Endometrial microvascular endothelial cells (primary cell): Measurements from ENCODE around the gene DBNL. TPM values are rescaled to one million over a fixed set of nuclear protein-coding genes. Genes with fewer than 3 reads are reported as not detected.
"Not testable (repeated sequence)": the region's sequence is repeated elsewhere in the genome, so short reads cannot be mapped to it uniquely, and the experiment has no call there.

ENCODE experiments used
- in situ Hi-C: cut with HindIII; loops from 2 replicates; pipeline ENCODE4 v1.10.0; 2017; ENCODE audit warnings: low sequenced_read_pairs, low pct_unique_long_range_greater_than_20kb; ENCODE audit errors: inconsistent ontology term
- total RNA-seq: library from RNA; depleted of rRNA; stranded (reverse); fragments of >200 nt; gene quantifications from one replicate; pipeline ENCODE4 v1.2.3, GENCODE V29; 2015; ENCODE audit errors: inconsistent ontology term

The DBNL gene
- 199 TPM for total RNA-seq

DNA sequence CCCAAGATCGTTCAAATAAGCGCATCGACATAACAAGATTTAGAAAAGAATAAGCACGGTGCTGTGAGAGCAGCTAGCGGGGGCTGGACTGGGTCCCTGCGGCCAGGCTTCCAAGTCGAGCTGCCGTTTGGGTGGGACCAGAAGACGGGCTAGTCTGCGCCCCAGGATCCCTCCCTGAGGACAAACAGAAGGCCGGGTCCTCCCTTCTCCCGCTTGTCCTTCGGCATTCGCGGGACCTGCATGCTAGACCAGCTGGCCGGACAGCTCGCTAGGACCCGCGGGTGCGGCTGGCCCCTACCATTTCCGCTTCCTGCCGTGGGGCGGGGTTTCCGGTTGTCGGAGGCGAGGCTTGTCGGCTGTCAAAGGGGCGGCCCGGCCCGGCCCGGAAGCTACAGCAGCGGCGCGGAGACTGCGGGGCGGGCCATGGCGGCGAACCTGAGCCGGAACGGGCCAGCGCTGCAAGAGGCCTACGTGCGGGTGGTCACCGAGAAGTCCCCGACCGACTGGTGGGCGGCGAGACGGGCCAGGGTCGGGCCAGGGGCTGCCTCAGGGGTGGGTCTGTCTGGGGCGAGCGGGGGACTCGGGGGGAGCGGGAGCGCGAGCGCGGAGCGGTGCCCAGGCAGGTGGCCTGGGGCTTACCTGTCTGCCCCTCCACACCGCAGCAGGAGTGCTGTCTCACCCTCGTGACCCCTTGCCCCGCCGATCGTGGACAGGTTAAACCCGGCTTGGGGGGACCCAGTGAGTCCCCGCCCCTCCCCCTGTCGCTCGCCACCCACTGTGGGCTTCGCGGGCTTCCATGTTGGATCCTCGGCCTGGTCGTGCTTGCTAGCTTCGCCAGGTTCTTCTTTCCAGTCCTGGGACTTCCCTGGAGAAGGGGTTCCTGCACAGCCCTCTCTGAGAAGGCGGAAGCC lies at the start of gene DBNL:
Gene DBNL, plus strand, starts transcription at position 388 of the 911 bp plus-strand sequence. Its CDS starts 36 bp downstream, at position 424.
- in situ Hi-C loops = no loop called here

GRCh38 chr7:43997532-43997931 lies 47.0 kb upstream of the DBNL start, which contains the start of gene SPDYE1:
TSS of gene SPDYE1 (plus strand) at chr7:43997897. CDS start at chr7:43999950, 2,053 bp downstream.
- in situ Hi-C loops = not testable (repeated sequence)

DNA sequence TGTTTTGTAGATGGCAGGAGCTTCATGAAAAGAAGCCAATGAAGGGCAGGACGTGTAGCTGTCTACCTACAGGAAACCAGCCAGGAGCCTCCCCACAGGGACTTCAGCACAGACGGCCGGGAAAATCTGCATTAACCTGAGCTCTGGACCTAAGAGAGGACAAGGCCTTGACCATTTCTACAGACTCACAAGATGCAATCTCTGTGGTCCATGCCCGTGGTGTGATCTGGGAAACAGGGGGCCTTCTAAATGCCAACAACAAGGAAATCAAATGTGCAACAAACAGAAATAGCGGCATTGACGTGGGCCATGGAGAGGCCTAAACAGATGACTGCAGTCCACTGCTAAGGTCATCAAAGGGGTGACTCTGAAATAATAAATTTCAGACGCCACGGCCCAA lies 32.4 kb upstream of the DBNL start:
- in situ Hi-C loops = not testable (repeated sequence)

DNA sequence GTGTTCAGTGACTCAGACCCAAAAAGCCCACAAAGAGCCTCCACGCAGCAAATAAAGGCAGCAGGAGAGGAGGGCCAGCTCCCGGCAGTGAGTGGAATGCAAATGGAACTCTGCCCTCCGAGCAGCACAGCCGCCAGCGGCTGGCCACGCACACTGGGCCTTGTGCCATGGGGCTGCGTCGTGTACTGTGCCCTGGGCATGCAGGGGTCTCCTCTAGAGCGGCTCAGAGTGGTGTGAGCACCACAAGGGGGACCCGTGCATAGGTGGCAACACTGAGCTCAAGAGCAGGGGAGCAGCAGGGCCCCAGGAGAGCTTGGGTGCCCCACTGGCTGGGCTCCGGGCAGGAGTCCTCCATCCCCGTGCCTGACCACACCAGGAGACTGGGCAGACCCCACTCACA lies 29.4 kb upstream of the DBNL start:
- in situ Hi-C loops = not testable (repeated sequence)

- in situ Hi-C loops = not testable (repeated sequence)
These were observed 25.4 kb upstream of the DBNL start for GRCh38 chr7:44018857-44019807.

- in situ Hi-C loops = not testable (repeated sequence)
These were observed 24.7 kb upstream of the DBNL start for GRCh38 chr7:44019825-44020224.

DNA sequence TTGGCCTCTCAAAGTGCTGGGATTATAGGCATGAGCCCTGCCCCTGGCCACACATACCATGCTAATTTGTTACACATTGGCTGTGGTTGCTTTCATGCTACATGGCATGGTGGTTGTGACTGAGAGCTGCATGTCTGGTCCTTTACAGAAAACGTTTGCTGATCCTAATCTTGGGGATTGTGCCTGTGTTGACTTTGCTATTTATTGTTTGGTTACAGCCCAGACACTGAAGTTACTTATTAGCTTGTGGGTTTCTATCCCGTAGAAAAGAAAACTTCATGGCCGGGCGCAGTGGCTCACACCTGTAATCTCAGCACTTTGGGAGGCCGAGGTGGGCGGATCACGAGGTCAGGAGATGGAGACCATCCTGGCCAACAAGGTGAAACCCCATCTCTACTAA lies 22.4 kb upstream of the DBNL start:
- in situ Hi-C loops = not testable (repeated sequence)

GRCh38 chr7:44022796-44023467 lies 21.6 kb upstream of the DBNL start:
- in situ Hi-C loops = not testable (repeated sequence)

DNA sequence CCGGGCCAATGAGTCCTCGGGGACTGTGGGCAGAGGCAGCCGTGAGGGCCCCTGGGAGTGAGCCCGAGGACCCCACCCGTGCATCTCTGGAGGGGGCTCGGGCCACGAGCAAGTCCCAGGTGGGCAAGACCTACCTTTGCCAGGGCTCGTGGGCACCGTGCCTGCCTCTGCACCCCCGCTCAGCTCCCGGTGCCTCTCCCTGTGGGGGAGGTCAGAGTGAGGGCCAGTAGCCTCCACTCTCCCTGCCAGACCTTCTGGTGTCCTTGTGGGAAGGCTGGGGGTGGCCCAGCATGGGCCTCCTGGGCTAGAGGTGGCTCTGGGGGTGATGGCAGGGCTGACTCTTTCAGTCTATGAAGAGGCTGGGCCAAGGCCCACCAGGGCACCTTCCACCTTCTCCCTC lies 15.1 kb upstream of the DBNL start:
- in situ Hi-C loops = not testable (repeated sequence)

DNA sequence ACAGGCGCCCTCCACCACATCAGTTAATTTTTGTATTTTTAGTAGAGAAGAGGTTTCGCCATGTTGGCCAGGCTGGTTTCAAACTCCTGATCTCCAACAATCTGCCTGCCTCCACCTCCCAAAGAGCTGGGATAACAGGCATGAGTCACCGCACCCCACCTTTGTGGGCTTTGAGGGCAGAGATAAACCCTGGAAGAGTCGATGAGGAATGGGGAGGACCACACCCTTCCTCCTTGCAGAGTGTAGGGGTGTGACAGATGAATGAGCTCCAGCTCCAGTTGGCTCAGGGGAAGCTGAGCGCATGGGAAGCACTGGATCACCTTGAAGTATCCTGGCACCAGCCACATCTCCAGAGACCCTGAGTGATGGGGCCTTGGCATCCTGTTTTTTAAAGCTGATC lies 14.5 kb upstream of the DBNL start:
- in situ Hi-C loops = not testable (repeated sequence)

DNA sequence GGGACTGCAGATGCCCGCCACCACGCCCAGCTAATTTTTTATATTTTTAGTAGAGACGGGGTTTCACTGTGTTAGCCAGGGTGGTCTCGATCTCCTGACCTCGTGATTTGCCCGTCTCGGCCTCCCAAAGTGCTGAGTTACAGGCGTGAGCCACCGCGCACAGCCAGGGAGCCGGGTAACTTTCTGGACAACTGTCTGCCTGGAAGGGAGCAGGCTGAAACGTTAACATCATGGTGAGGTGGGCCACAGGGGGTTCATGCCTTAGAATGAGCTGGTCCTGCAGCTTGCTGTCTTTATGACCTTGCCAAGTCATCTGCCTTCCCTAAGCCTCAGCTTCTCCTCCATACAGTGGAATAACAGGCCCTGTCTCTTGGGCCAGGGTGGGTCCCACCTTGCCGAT lies 13.2 kb upstream of the DBNL start:
- in situ Hi-C loops = not testable (repeated sequence)

DNA sequence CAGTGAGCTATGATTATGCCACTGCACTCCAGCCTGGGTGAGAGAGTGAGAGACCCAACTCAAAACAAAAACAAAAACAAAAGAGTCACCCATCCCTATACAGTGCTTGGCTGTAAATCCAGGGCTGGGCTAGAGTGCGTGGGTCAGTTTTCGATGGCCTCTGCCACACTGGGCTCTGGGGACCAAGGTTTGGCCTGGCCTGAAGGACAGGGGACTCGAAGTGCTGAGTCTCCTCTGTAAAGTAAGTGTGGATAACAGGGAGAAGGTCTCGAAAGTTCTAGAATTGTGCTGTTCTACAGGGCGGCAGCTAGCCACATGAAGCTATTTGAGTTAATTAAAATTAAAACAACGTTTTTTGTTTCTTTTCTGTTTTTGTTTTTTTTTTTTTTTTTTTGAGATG lies 12.5 kb upstream of the DBNL start:
- in situ Hi-C loops = not testable (repeated sequence)

DNA sequence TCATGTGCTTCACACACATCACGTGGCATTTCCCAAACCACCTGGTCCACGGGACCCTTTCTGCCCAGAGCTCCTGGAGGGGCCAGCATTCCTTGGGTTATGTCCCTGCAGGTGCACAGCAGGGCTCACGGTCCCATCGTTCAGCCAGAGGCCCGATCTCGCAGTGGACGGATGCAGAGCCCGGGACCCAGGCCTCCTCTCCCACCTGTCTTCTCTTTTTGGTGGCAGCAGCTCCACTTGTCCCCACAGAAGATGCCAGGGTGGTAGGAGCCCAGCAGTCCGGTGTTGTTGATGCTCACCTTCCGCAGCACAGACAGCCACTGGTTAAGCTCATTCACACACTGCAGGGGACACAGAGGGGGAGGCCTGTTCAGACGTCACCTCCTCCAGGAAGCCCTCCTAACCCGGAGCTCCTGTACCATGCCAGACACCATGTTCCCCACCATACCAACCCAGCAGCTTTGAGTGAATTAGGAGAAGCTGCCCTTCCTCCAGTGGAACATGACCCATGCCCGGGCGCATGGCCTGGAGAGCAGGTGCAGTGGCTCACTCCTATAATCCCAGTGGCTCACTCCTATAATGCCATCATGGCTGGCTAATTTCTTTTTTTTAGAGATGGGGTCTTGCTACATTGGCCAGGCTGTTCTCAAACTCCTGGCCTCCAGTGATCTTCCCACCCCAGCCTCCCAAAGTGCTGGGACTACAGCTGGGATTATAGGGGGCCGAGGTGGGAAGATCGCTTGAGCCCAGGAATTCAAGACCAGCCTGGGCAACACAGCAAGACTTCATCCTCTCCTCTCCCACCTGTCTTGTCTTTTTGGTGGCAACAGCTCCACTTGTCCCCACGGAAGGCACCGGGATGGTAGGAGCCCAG lies 10.3 kb upstream of the DBNL start:
- in situ Hi-C loops = not testable (repeated sequence)

GRCh38 chr7:44036364-44036763 lies 8.1 kb upstream of the DBNL start:
- in situ Hi-C loops = not testable (repeated sequence)

GRCh38 chr7:44037951-44038350 lies 6.6 kb upstream of the DBNL start:
- in situ Hi-C loops = not testable (repeated sequence)

GRCh38 chr7:44038553-44038952 lies 5.9 kb upstream of the DBNL start:
- in situ Hi-C loops = not testable (repeated sequence)

GRCh38 chr7:44038961-44039558 lies 5.4 kb upstream of the DBNL start:
- in situ Hi-C loops = not testable (repeated sequence)
